T-helper 2 cell treated with Interferon-gamma antibody and Interleukin-4, amounts not matched to agents 100 ng/mL and 5 ng/mL, for 36 hours (primary cell): ENCODE results near the gene GRID1. TPM values are rescaled to one million over a fixed set of nuclear protein-coding genes. Genes with fewer than 3 reads are reported as not detected.

Experiments used
- intact Hi-C: fragments of 100-400 bp; cut with micrococcal nuclease; formaldehyde crosslinking; loops from one replicate; pipeline ENCODE4 v1.15.1; 2023
- total RNA-seq: library from RNA; stranded (reverse); gene quantifications from 2 replicates; pipeline ENCODE4 v1.2.3, GENCODE V29; 2022

The GRID1 gene
- total RNA-seq, 1 donor from 2014 or later, result not detected

DNA sequence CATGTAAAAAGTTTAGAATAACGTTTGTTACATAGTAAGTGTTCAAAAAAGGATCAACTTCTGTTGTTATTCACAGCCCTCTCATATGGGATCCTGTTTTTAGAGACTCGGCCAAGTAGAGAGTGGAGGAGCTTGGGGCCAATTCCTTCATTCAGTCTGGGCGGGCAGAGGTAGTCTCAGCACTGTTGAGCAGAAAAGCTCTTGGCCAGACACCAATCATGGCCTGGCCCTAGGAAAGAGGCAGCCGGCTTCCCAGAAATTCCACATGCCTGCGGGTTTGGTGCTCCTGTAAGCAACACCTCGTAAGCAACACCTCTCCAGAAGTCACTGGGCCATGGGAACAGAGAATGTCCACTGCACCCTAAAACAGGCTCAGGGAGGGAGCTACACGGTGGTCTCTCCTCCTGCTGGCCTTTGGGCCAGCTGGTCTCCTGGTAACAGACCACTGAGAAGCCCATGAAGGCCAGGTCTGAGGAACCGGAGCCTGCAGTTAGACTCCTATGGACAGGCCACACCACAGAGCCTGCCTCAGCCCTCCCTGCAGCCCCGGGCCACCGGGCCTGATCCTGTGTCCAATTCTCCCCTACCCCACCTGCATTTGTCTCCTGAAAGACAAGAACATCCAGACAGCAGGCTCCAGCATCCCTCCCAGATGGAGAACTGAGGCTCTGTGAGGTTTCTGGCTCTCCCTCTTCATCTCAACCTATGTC is 149.1 kb downstream of the GRID1 start:
- intact Hi-C loops, result no loop called here

DNA sequence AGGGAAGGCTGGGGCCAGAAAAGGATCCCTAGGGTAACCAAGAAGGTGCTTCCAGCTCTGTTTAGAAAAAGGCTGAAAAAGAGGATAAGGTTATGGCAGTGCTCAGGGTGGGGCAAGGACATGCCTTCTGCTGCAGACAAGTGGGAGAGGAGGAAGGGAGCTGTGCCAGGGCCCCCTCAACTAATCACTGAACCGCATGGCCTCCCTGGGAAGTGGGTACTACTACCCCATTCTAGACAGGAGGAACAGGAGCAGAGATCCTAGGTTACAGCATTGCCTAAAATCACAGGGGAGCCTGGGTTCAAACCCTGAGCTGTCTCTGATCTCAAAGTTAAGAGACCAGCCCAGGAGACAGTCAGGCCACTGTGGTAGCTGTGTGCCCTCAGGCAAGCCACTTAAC is 149.7 kb downstream of the GRID1 start:
- intact Hi-C loops, result no loop called here

DNA sequence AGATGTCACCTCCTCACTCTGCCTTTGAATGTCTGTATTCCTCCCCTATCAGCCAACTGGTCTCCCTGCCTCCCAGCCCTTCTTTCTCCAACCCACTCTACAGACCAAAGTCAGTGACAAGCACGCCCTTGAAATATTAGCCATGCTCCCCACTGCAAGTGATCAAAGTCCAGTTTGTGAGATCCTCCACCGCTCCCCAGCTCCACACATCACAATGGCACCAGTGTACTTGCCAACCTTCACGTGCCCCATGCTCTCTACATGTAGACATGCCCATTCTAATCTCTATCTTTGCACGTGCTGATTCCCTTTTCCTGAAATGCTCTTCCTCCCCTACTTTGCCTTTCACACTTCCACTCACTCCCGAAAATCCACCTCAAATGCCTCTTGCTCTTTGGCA is 150.9 kb downstream of the GRID1 start:
- intact Hi-C loops, result no loop called here

DNA sequence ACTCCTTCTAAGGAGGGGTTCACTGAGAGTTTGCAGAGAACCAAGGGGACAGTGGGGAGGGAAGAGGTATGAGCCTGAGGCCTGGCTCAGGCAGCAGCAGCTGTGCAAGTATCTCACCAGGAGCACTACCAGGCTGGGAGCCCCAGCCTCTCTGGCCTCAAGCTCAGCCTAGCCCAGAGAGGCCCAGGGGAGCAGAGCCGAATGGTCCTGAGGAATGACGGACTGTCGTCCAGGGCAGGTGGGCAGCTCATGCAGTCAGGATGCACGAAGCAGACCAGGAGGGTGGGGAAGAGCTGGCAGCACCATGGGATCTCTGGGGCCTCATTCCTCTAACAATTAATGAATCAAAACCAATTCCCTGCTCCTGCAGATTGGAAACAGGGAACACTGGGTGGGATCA is 151.5 kb downstream of the GRID1 start:
- intact Hi-C loops, result no loop called here

DNA sequence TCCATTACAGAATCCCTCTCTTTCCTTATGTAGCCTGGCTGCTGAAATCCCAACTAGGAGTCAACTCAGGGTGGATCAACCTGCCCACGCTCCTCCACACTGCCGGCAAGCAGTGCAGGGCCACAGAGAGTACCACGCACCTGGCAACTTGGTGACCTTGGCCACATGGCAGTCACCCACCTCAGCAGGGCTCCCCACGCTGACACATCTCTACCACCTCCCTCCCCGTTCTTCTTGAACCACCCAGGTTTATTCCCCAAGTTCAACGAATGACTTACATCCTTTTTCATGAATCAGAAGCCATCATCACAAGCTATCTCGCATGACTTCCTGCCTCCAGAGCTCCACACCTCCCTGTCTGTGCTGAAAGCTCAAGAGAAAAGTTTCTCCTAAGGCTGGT is 153.4 kb downstream of the GRID1 start:
- intact Hi-C loops, result no loop called here

DNA sequence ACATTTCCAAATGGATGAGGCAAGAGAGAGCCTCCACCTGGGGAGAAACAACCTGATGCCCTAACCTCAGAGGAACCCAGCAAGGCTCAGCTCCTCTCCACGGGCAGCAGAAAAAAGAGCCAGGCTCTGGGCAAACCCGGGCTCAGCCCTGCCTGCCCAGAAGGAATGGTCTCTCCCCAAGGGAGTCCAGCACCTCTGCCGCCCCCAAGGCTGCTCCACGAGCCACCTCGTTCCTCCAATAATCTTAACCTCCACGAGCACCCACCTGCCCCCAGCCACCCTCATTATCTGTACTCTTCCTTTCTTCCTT is 154.2 kb downstream of the GRID1 start:
- intact Hi-C loops, result no loop called here

DNA sequence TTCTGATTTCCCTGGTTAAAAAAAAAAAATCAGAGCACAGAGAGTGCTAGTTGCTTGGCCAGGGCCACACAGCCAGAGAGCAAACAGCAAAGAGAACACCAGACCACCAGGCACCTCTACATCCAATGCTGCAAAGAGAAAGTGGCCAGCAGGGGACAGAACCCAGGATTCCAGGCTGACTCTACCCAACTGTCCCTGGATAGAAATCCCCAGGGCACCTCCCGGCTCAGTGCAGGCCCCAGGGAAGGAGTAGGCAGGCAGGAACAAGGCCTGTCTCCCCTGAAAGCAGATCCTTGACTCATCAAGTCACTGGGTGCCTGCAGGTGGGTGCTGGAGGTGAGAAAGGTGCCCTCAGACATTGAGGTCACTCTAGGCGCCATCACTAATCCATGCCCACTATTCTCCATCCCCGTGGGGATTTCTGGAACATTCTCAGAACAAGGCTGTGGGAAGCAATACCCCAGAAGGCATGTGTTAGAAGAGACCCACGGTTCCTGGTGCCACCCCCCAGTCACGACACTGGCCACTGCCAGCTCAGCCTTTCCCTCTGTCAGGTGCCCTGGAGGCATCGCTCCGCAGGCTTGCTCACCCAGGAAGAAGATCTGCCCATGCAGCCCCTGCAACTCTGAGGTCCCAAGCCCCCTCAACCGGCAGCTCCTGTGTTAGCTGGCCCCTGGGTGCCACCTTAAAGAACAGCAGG is 154.8 kb downstream of the GRID1 start:
- intact Hi-C loops, result no loop called here

DNA sequence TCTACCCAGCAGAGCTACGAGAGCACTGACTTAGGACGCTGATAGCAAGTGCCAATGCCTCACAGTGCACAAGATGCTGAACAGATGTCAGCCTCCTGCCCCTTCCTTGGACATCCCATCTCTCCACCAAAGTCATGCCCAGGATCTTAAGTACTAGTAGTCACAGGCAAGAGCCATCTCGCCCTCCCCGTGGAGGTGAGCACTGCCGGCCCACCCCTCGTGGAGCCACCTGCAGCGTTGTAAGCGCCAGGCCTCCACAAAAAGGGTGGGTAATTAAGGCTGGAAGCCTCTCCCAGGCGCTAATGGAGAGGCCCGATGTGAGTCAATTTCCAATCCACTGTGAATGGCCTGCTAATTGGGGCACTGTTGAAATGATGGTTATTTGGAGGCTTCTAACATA is 156.2 kb downstream of the GRID1 start:
- intact Hi-C loops, result no loop called here

DNA sequence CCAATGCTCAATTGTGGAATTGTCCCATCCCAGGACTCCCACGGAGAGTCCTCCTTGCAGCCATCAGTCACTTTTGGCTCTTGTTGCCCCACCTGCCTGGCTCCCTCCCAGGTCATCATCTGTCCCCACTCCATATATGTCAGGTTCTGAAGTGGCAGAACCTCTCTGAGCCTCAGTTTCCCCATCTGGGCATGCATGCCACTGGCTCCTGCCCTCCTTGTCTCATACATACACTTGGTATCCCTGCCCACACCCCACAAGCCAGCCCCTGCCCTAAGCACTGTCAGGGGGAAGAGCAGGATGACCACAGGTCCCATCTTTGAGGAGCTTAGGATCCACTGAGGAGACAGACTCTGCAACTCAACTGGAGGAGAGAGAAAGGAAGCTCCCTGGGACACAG is 156.9 kb downstream of the GRID1 start:
- intact Hi-C loops, result no loop called here

DNA sequence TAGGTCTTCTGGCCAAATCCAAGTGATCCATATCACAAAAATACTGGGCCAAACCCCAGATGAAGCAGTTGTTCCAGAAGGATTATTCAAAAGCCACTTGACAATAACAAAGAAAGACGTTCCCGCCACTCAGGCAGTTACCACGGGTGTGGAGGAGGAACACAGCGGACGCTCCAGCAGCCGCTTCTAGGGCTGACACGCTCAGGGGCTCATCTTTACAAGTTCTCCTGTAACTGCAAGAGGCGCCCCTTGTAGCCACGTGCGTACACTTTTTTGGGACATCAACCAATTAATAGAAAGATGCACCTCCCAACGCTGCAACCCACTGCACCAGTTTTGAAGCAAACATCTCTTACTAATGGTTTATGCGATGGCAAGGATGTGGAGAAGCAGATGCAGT is 159.4 kb downstream of the GRID1 start:
- intact Hi-C loops, result no loop called here

DNA sequence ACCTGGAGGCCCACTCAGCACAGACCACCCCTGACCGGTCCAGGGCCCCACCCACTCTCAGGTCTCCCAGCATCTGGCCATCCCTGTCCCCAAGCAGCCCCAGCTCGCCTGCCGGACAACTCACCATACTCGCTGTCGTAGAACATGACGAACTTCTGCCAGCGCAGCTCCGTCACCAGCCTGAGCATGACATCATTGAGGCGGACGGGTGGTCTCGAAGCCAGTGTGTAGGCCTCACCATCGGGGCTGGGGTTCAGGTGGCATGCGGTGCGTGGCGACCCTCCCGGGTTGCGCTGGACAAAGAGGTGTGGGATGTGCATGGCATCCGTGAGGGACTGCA is 160.4 kb downstream of the GRID1 start:
- intact Hi-C loops, result no loop called here

DNA sequence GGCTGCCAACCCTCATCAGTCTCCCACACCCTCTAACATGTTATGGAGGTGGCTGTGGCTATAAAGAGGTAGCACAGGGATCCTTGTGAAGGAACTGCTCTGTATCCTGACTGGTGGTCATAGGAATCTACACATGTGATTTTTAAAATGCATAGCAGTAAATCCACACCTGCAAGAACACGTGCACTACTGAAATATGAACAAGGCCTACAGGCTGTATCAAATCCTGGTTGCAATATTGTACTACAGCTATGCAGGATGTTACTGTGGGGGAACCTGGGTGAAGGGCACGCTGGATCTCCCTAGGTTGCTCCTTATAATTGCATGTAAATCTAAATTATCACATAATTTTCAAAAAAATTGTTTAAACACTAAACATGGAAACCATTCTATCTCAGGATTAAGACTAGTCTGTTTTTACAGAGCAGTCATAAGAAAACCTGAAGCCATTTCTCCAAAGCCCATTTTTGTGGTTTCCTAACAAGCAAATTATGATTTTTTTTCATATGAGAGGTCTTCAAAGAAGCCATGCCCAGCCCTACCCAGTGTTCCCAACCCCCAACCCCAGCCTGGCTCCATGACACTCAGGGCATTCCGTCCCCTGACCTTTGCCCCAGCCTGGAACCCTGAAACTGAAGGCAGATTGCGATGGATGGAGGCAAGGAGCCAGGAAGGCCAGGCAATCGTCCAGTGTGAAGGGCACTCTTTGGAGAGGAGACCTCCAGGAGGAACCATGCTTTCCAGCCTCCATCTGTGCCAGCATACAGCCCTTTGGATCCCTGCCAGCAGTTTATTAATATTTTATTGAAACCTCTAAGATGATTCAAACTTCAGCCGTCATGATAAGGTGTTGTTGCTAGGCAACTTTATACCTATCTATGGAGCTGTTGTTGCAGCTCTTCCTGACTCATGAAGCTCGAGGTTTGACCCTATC is 161.0 kb downstream of the GRID1 start:
- intact Hi-C loops, result no loop called here

DNA sequence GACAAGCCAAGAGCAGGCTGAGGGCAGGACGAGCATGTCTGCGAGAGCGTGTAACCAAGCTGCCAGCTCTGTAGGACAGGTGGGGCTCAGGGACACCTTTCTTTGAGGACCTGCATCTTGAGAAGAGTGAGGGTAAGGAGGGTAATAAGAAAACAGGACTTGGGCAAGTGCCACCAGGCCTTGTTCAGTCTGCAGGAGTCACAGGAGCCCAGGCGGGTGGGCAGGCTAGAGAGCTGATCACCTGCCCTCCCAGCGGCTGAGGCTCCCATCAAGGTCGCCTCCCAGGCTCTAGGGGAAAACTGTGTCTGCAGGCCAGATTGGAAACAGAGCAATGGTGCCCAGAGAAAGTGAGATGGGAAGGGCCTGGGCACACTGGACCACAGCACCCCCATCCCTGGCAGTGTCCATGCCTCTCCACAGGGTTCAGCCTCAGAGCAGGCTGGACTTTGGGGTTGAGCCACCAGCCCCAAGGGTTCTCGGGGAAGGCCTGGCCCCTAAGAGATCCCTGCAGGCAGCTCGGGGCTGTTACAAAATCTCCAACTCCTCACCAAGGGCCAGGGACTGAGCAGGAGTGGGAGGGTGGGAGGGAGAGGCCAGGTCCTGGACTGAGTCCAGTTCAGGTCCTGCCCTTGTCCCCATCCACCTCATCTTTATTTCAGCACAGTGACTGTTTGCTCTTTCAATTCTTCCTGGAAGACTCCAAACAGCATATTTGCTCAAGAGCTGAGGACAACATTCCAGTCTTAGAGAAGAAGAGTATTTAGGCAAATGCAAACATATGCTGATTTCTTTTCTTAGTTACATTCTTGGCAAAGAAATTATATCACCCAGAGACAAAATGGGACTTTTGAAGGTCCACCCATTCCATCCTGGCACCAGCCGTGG is 161.9 kb downstream of the GRID1 start:
- intact Hi-C loops, result no loop called here

DNA sequence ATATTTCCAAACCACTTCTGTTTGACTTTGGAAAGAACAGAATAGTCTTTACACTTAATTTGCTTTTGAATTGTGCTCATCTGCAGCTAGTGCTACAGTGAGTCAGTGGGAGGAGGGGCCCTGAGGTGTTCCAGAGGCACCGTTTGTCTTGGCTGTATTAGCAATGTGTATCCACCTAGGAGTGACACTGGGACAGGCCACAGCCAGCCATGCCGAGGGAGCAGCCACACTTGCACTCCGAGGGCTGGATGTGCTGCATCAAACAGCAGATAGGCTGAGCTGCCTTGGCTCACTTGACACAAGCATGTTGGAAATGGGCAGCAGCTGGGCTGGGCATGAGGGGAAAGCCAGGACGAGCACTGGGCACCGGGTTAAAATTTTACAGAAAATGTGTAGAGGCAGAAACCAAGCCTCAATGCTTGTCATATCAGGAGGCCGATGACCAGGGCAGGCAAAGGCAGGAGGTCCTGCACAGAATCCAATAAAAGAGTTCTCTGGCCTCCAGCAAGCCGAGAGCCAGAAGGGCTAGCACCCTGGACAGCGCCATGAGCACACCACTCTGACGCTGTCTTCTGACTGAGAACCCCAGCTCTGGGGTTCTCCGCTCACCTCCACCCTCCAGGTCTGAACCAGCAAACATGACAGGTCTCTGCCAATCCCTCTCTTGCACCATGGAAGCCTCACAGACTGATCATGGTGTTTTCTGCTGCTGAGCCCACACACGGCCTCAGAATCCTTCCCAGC is 163.3 kb downstream of the GRID1 start:
- intact Hi-C loops, result no loop called here

DNA sequence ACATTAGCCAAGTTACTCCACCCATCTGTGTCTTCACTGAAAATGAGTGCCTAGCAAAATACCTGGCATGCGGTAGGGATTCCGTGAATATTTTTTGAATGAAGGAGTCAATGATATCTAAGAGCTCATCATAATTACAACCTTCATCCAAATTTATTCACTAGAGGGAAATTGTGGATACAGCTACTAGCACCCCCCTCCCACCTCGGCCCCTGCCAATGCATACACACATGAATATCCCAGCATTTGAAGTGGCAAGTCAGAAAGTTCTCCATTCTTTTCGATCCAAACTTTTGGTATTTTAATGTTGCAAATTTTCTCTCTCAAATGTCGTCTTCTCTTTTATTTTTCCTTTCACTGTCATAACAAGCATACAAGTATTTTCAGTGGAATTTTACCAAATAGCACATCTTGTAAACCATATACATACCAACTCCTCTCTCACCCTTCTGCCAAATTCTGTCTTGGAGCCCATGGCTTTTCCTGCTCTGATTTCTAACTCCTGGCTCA is 164.3 kb downstream of the GRID1 start:
- intact Hi-C loops, result no loop called here

DNA sequence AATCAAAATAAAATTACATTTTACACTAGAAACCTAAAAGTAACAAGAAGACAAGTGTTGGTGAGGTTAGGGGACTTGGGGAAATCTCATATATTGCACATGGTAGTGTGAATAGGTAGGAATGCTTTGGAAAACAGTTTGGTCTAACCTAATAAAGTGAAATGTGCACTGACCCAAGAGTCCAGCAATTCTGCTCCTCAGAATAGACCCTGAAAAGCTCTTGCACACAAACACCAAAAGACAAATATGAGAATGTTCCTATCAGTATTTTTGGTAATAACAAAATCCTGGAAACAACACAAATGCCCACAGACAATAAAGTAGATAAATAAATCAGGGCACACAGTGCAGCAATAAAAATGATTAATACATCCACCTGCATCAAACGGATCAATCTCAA is 165.7 kb downstream of the GRID1 start:
- intact Hi-C loops, result no loop called here

DNA sequence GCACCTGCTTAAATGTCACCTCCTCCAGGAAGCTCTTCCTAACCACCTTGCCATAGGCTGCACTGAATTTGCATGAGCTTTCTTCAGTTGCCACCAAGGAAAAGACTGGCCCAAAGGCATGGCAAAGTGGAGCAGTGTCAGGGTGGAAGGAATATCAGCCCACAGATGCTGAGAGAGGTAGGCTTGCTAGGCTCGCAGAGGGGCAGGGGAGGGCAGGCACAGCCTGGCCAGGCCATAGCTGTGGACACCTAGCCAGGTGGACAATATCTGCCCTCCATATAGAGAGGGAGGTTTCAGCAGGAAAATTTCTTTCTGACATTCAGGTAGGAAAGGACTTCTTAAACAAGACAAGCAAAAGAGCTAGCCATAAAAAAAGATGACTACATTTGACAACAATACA is 166.3 kb downstream of the GRID1 start:
- intact Hi-C loops, result no loop called here

DNA sequence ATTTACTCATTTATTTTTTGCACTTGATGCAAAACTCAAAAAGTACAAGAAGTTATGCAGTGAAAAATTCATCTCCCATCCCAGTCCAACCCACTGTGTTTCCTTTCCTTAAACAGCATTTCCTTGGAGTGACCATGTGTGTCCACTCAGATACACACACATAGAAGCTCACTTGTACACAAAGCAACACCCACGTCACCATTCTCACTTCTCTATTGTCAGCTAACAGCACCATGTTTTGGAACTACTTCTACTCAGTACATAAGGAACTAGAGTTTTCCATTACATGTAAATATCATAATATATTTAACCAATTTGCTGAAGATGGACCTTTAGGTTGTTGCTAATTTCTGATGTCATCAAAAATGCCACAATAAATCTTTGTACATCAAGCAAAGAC is 167.6 kb downstream of the GRID1 start:
- intact Hi-C loops, result no loop called here

DNA sequence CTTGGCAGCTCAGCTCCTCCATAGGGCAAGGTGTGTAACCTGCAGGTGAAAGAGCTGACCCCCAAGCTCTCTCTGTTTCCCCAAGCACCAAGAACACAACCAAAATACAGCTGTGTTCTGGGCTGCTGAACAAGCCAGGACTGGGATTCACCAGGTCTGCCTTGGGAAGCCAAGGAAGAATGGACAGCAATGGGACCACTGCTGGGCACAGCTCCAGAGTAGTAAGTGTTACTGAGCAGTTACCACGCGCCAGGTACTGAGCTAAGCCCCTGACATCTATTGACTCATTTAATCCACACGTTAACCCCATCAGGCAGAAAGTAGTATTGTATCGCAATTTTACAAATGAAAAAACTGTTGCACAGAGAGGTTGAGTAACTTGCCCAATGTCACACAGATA is 168.3 kb downstream of the GRID1 start:
- intact Hi-C loops, result no loop called here

DNA sequence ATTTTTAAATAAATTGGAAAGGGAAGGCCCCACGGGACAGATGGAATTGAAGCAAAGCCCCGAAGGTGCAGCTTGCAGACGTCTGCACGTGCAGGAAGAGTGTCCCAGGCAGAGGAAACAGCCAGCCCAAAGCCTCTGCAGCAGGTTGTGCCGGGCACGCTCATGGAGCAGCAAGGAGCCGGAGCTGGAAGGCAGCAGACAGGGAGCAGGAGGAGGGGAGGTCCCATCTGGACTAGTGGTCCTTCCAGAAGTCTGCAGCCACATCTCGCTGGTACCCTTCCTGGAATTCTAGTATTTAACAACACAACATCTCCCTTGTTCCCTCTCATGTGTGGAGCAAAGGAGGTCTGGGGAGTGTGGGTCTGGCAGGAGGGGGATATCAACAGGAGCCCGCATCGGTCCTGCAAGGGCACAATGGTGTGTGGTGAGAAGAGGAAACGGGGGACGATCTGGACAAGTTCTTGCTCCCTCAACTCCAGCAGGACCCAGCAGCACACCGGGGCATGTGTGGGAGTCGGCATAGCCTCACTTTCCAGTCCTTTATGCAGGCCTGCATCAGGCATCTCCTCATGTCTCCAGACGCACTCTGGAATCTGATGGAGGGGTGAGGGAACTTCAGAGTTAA is 169.3 kb downstream of the GRID1 start:
- intact Hi-C loops, result no loop called here
